SK-N-SH (cell line): Measurements from ENCODE around the gene VARS1. TPM values are rescaled to one million over a fixed set of nuclear protein-coding genes. Genes with fewer than 3 reads are reported as not detected.
"Not testable (repeated sequence)": the region's sequence is repeated elsewhere in the genome, so short reads cannot be mapped to it uniquely, and the experiment has no call there.

Experiments used
- CTCF ChIA-PET: fragments of 300-600, 350-600 bp; formaldehyde crosslinking; extraction: SDS; loops from one replicate; lab custom pipeline; 2021; lab: Yijun Ruan, JAX
- POLR2A ChIA-PET: fragments of 350-600 bp; sonication (Branson Sonifier 250); formaldehyde crosslinking; extraction: SDS; loops from one replicate; lab custom pipeline; 2020; ENCODE audit warnings: antibody characterized with exemption, inconsistent platforms; lab: Yijun Ruan, JAX
- DNase-seq: peaks from one replicate; pipeline ENCODE4 v3.0.0; 2012
- H2AFZ ChIP-seq: fragments of 200-600 bp; sonication (generic); 2 replicates; pipeline ENCODE4 v1.8.1; 2016; ENCODE audit warnings: antibody characterized with exemption, mild to moderate bottlenecking, low read depth
- H3F3A ChIP-seq: fragments of 200-600 bp; sonication (generic); replicated peaks from 2 replicates; pipeline ENCODE3; 2016; ENCODE audit warnings: antibody characterized with exemption, mild to moderate bottlenecking; ENCODE audit not compliant: insufficient read depth
- H3K27ac ChIP-seq, 2 experiments: fragments of 200-500 bp in 1 of 2; fragments of 200-600 bp in 1 of 2; sonication (Bioruptor generic) in 1 of 2; sonication (generic), shearing (Covaris generic) in 1 of 2; 2 replicates each; pipeline versions ENCODE4 v1.5.1 to v1.6.1; 2014 to 2016; ENCODE audit warnings: low read depth in 2 of 2, inconsistent platforms in 1 of 2, low read length in 1 of 2, mild to moderate bottlenecking in 1 of 2, mixed read lengths in 1 of 2
- H3K27me3 ChIP-seq: fragments of 200-600 bp; sonication (generic), shearing (Covaris generic); 2 replicates; pipeline ENCODE4 v1.6.1; 2016; ENCODE audit warnings: mixed run types; ENCODE audit not compliant: insufficient read depth
- H3K36me3 ChIP-seq, 2 experiments: fragments of 200-500 bp in 1 of 2; fragments of 200-600 bp in 1 of 2; sonication (Bioruptor generic) in 1 of 2; sonication (generic) in 1 of 2; replicated peaks in 1 of 2; 2 replicates each; pipeline versions ENCODE3 to v1.5.1; 2014 to 2016; ENCODE audit warnings: low read length in 1 of 2, mild to moderate bottlenecking in 1 of 2; ENCODE audit not compliant: insufficient read depth in 2 of 2, control insufficient read depth in 1 of 2
- H3K4me1 ChIP-seq, 2 experiments: fragments of 200-500 bp in 1 of 2; fragments of 200-600 bp in 1 of 2; sonication (Bioruptor generic) in 1 of 2; sonication (generic), shearing (Covaris generic) in 1 of 2; 2 replicates each; pipeline versions ENCODE4 v1.5.1 to v1.6.1; 2014 to 2016; ENCODE audit warnings: low read depth in 1 of 2, low read length in 1 of 2, mixed run types in 1 of 2; ENCODE audit not compliant: insufficient read depth in 2 of 2, control insufficient read depth in 1 of 2
- H3K4me2 ChIP-seq: fragments of 200-600 bp; sonication (generic), shearing (Covaris generic); 2 replicates; pipeline ENCODE4 v1.6.1; 2017; ENCODE audit warnings: mixed run types
- H3K4me3 ChIP-seq, 2 experiments: fragments of 200-500 bp in 1 of 2; fragments of 200-600 bp in 1 of 2; sonication (Bioruptor generic) in 1 of 2; sonication (generic), shearing (Covaris generic) in 1 of 2; 2 replicates each; pipeline versions ENCODE4 v1.5.1 to v1.8.1; 2014 to 2016; ENCODE audit warnings: low read depth in 2 of 2, inconsistent platforms in 1 of 2, low read length in 1 of 2, mild to moderate bottlenecking in 1 of 2, mixed read lengths in 1 of 2, moderate library complexity in 1 of 2
- H3K79me2 ChIP-seq: fragments of 200-600 bp; sonication (generic); 2 replicates; pipeline ENCODE4 v1.8.1; 2017; ENCODE audit warnings: mild to moderate bottlenecking; ENCODE audit not compliant: insufficient read depth
- H3K9ac ChIP-seq: fragments of 200-600 bp; sonication (generic); 2 replicates; pipeline ENCODE4 v1.6.1; 2017; ENCODE audit warnings: mixed run types
- H3K9me2 ChIP-seq: fragments of 200-600 bp; sonication (generic); 2 replicates; pipeline ENCODE4 v1.6.1; 2017; ENCODE audit warnings: mixed run types
- H3K9me3 ChIP-seq: fragments of 200-600 bp; sonication (generic); 2 replicates; pipeline ENCODE4 v1.6.1; 2017; ENCODE audit warnings: mixed run types, mild to moderate bottlenecking, moderate library complexity
- H4K20me1 ChIP-seq: fragments of 200-600 bp; sonication (generic); 2 replicates; pipeline ENCODE4 v1.6.1; 2017; ENCODE audit warnings: mild to moderate bottlenecking, mixed run types; ENCODE audit not compliant: insufficient read depth
- GATA2 ChIP-seq: sonication (generic); formaldehyde crosslinking; IDR thresholded peaks from 2 replicates; pipeline ENCODE4 v1.5.0; 2020; ENCODE audit warnings: mild to moderate bottlenecking, missing genetic modification reagents
- POLR2AphosphoS5 ChIP-seq: IDR thresholded peaks from 2 replicates; pipeline ENCODE4 v1.6.1; 2012; ENCODE audit warnings: low read depth, low read length
- RCOR1 ChIP-seq: fragments of 150-350 bp; IDR thresholded peaks from 2 replicates; pipeline ENCODE4 v1.6.1; 2017; ENCODE audit warnings: antibody characterized with exemption, low read length
- SIN3A ChIP-seq: IDR thresholded peaks from 2 replicates; pipeline ENCODE4 v1.6.1; 2012; ENCODE audit warnings: low read depth, mild to moderate bottlenecking, low read length, moderate library complexity, borderline replicate concordance
- SMC3 ChIP-seq: IDR thresholded peaks from 2 replicates; pipeline ENCODE4 v1.6.1; 2012; ENCODE audit warnings: low read depth, low read length, improper control_type of control experiment
- TCF12 ChIP-seq: IDR thresholded peaks from 2 replicates; pipeline ENCODE4 v1.4.0; 2012
- WGBS: methylation state at CpG from one replicate; pipeline ENCODE4 v1.1.6; 2017; ENCODE audit warnings: low lambda C conversion rate; 5-methylcytosine and 5-hydroxymethylcytosine counted together
- polyA plus RNA-seq, 3 experiments: library from polyadenylated mRNA; depleted of rRNA; stranded (reverse); fragments of >200 nt; gene quantifications; 2 replicates each; pipeline ENCODE4 v1.2.3, GENCODE V29; 2012

The VARS1 gene
- polyA plus RNA-seq, 1 of the 3 experiments (the other 2 are of a cell fraction) = 35.1 TPM

GRCh38 chr6:31805939-31806469, 10.5 kb upstream of the VARS1 start:
- Histone ChIP-seq H3K79me2 (peaks cover 47% of the 10 kb centered on the region), H3K9me3 (no peaks in the 10 kb centered on the region), H3K9me2 (no peaks in the 10 kb centered on the region), H2AFZ (peak overlapping the region; percentile 83), H3K9ac (peak overlapping the region; percentile 77), H3K27me3 (no peaks in the 10 kb centered on the region), H3K4me3 (peak overlapping the region; percentile 64 to 73), H3K27ac (peak overlapping the region; percentile 79 to 80), H3F3A (peaks cover 11% of the 10 kb centered on the region), H4K20me1 (no peaks in the 10 kb centered on the region), H3K4me1 (peaks cover 5% of the 10 kb centered on the region in 2 experiments; a peak in 2 of 4 replicates), H3K4me2 (peak overlapping the region; percentile 72), H3K36me3 (peaks cover 0 to 6% of the 10 kb centered on the region in 2 experiments)
- CTCF ChIA-PET = interaction anchor here (1.4 to 4.4 kb wide), 6 partner anchors 8 to 76 kb away, joined by 5 to 37 read pairs (median 7); partner anchors contain the start of genes DDAH2, MSH5 and VARS1
- no peak for DNase-seq
- POLR2A ChIA-PET = interaction anchor here (1.0 to 2.3 kb wide), 8 partner anchors 8 to 142 kb away, joined by 3 to 24 read pairs (median 6); partner anchors contain the start of genes DDAH2, GPANK1, HSPA1A and HSPA1L
- WGBS = 13% methylated on average over 7 of the region's 7 CpGs
- no peak for TF ChIP-seq RCOR1
- no peak for TF ChIP-seq SMC3
- TF ChIP-seq POLR2AphosphoS5 = no peak
- TF ChIP-seq SIN3A = no peak

DNA sequence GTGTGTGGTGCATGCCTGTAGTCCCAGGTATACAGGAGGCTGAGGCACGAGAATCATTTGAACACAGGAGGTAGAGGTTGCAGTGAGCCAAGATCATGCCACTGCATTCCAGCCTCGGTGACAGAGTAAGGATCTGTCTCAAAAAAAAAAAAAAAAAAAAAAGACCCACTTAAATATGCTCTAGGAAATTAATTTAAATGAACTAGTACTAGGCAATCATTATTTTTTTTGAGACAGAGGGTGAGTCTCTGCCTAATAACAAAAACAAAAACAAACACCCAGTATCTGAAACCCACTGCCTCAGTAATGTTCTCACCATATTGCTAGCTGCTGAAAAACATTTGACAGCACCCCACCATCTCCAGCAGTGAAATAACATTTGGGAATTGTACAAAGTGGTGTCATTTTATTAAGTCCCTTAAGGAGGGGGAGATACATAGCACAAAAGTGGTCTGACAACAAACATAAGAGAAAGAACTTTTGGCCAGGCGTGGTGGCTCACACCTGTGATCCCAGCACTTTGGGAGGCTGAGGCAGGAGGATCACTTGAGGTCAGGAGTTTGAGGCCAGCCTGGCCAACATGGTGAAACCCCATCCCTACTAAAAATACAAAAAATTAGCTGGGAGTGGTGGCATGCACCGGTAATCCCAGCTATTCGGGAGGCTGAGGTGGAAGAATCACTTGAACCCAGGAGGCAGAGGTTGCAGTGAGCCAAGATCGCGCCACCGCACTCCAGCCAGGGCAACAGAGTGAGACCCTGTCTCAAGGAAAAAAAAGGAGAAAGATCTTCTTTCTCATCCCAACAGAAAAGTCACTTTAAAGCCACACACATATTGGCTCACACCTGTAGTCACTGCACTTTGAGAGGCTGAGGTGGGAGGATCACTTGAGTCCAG, 5.7 kb upstream of the VARS1 start:
- H3K9me2 ChIP-seq, POLR2A ChIA-PET: not testable (repeated sequence)

GRCh38 chr6:31799781-31800180, 4.2 kb upstream of the VARS1 start:
- POLR2A ChIA-PET = no interaction called here
- TF ChIP-seq TCF12 (no peak), GATA2 (no peak)
- H3K36me3 ChIP-seq = peaks cover 2 to 15% of the 10 kb centered on the region in 2 experiments
- WGBS = 99% methylated on average over 12 of the region's 12 CpGs
- peaks cover 17% of the 10 kb centered on the region for H3F3A ChIP-seq
- no peaks in the 10 kb centered on the region for H3K9me3 ChIP-seq
- no peaks in the 10 kb centered on the region for H3K9me2 ChIP-seq
- H4K20me1 ChIP-seq = no peaks in the 10 kb centered on the region
- H3K4me3 ChIP-seq = no peak overlapping the region
- H3K27me3 ChIP-seq = no peaks in the 10 kb centered on the region
- H3K79me2 ChIP-seq = peaks cover 38% of the 10 kb centered on the region
- no peak for DNase-seq
- no peak overlapping the region for H3K9ac ChIP-seq
- CTCF ChIA-PET = interaction anchor here (1.1 kb wide), 1 partner anchor 30 kb away, joined by 6 read pairs; no protein-coding TSS in a partner anchor
- peaks cover 0 to 3% of the 10 kb centered on the region in 2 experiments; a peak in 1 of 4 replicates for H3K4me1 ChIP-seq
- no peak overlapping the region for H2AFZ ChIP-seq
- no peak overlapping the region for H3K27ac ChIP-seq
- H3K4me2 ChIP-seq = no peak overlapping the region

More for the DNA sequence above, 5.7 kb upstream of the VARS1 start:
- CTCF ChIA-PET = interaction anchor here (0.7 kb wide), 1 partner anchor 10 kb away, joined by 3 read pairs; no protein-coding TSS in a partner anchor
- H3K9me3 ChIP-seq, H4K20me1 ChIP-seq, H2AFZ ChIP-seq, H3K27me3 ChIP-seq, H3K4me3 ChIP-seq, H3K4me1 ChIP-seq, H3K9ac ChIP-seq, DNase-seq, H3K4me2 ChIP-seq, H3K27ac ChIP-seq: not testable (repeated sequence)
- Histone ChIP-seq H3F3A (peaks cover 17% of the 10 kb centered on the region), H3K79me2 (peaks cover 46% of the 10 kb centered on the region), H3K36me3 (peaks cover 2 to 15% of the 10 kb centered on the region in 2 experiments)
- 94% methylated on average over 8 of the region's 8 CpGs for WGBS
